Fibroblast of pulmonary artery (primary cell): Measurements from ENCODE around the gene CPT2.
A peak's percentile ranks its signal among the peaks of the same experiment; 100 is the strongest.
"Not testable (repeated sequence)": the region's sequence is repeated elsewhere in the genome, so short reads cannot be mapped to it uniquely, and the experiment has no call there.

Experiments used
- DNase-seq: peaks from one replicate; pipeline ENCODE4 v3.0.0-alpha.2; 2010; ENCODE audit warnings: low read depth
- H3K4me3 ChIP-seq: replicated peaks from 2 replicates; pipeline ENCODE4 v1.5.1; 2011; ENCODE audit warnings: low read depth, mild to moderate bottlenecking, control low read depth, low read length, moderate library complexity
- CTCF ChIP-seq: IDR thresholded peaks from 2 replicates; pipeline ENCODE4 v1.5.1; 2011; ENCODE audit warnings: mild to moderate bottlenecking, control low read depth, low read length, inconsistent platforms; ENCODE audit errors: missing control alignments

The CPT2 gene

GRCh38 chr1:53180951-53181350, 15.7 kb upstream of the CPT2 start:
- no peak for TF ChIP-seq CTCF
- DNase-seq, result no peak
- H3K4me3 ChIP-seq, result no peak overlapping the region

- peak; percentile 70 for TF ChIP-seq CTCF
- peak; percentile 89 for DNase-seq
Measured at GRCh38 chr1:53182111-53182593, 14.5 kb upstream of the CPT2 start.

GRCh38 chr1:53182716-53183094, 13.9 kb upstream of the CPT2 start:
- H3K4me3 ChIP-seq, result no peak overlapping the region
- no peak for DNase-seq
- no peak for TF ChIP-seq CTCF

More at GRCh38 chr1:53182111-53182593, 14.5 kb upstream of the CPT2 start:
- H3K4me3 ChIP-seq, result no peak overlapping the region

- DNase-seq, result peak; percentile 48
- no peak overlapping the region for H3K4me3 ChIP-seq
- TF ChIP-seq CTCF, result no peak
Measured at GRCh38 chr1:53183095-53183990, 13.3 kb upstream of the CPT2 start.

- not testable (repeated sequence) for H3K4me3 ChIP-seq, DNase-seq
Measured at GRCh38 chr1:53185955-53186297, 10.7 kb upstream of the CPT2 start.

- no peak for TF ChIP-seq CTCF
- no peak overlapping the region for H3K4me3 ChIP-seq
- DNase-seq, result no peak
Measured at GRCh38 chr1:53186533-53186932, 10.1 kb upstream of the CPT2 start.

GRCh38 chr1:53187401-53187800, 9.2 kb upstream of the CPT2 start:
- no peak for TF ChIP-seq CTCF
- no peak overlapping the region for H3K4me3 ChIP-seq
- no peak for DNase-seq
